Measurements from ENCODE around the gene SNTA1.
"Not testable (repeated sequence)": the region's sequence is repeated elsewhere in the genome, so short reads cannot be mapped to it uniquely, and the experiment has no call there.

Gene SNTA1

DNA sequence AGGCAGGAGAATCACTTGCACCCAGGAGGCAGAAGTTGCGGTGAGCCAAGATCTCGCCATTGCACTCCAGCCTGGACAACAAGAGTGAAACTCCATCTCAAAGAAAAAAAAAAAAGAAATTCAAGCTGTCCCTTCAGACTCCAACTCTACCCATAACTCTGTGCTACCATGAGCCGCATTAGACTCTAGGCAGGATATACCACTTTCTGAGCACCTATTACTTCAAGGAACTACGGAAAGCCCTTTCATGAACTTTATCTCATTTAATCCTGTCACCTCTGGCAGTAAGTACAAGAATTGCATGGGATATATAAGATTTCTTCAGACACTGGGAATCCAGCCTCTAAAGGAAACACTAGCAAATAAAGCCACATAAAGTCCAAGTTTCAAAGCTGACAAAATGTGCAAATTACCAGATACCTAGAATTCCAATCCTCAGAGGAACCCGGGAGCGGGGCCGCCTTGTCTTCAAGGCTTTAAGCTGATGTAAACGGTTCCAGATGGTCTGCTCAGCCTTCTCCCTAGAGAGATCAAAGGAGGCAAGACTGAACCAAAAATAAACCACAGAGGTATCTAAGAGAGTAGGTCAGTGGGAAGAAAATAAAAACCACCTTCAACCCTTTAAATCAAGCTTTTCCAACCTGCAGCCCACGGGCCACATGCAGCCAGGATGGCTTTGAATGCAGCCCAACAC is 51.7 kb downstream of the SNTA1 start:
- Histone ChIP-seq H3K36me3 (ENCODE audit: insufficient read depth, low read length) (peaks cover 7% of the 10 kb centered on the region; the same call in 1 of the 2 replicates), H3K27me3 (ENCODE audit: insufficient read depth, low read length) (no peaks in the 10 kb centered on the region), H3K79me2 (ENCODE audit: control insufficient read depth, insufficient read depth, low read length, unreplicated experiment) (peaks cover 10% of the 10 kb centered on the region), H2AFZ (ENCODE audit: low read length, unreplicated experiment) (no peak overlapping the region), H3K27ac (ENCODE audit: low read depth, low read length) (no peak overlapping the region), H3K4me3 (ENCODE audit: low read depth, low read length) (no peak overlapping the region), H3K4me1 (ENCODE audit: control insufficient read depth, insufficient read depth, low read length, unreplicated experiment) (peaks cover 16% of the 10 kb centered on the region)

GRCh38 chr20:33389326-33389725 is 54.2 kb downstream of the SNTA1 start:
- H2AFZ ChIP-seq (ENCODE audit: low read length, unreplicated experiment); H3K27ac ChIP-seq (ENCODE audit: low read depth, low read length): not testable (repeated sequence)

GRCh38 chr20:33388268-33388667 is 55.3 kb downstream of the SNTA1 start:
- H3K4me1 ChIP-seq (ENCODE audit: control insufficient read depth, insufficient read depth, low read length, unreplicated experiment) = peaks cover 16% of the 10 kb centered on the region
- H3K36me3 ChIP-seq (ENCODE audit: insufficient read depth, low read length) = peaks cover 9% of the 10 kb centered on the region
- no peak overlapping the region for H3K27ac ChIP-seq (ENCODE audit: low read depth, low read length)
- no peak overlapping the region for H2AFZ ChIP-seq (ENCODE audit: low read length, unreplicated experiment)
- H3K79me2 ChIP-seq (ENCODE audit: control insufficient read depth, insufficient read depth, low read length, unreplicated experiment) = no peaks in the 10 kb centered on the region
- H3K27me3 ChIP-seq (ENCODE audit: insufficient read depth, low read length) = no peaks in the 10 kb centered on the region
- no peak overlapping the region for H3K4me3 ChIP-seq (ENCODE audit: low read depth, low read length)

More at GRCh38 chr20:33389326-33389725, 54.2 kb downstream of the SNTA1 start:
- H3K36me3 ChIP-seq (ENCODE audit: insufficient read depth, low read length); H3K27me3 ChIP-seq (ENCODE audit: insufficient read depth, low read length); H3K4me3 ChIP-seq (ENCODE audit: low read depth, low read length); H3K79me2 ChIP-seq (ENCODE audit: control insufficient read depth, insufficient read depth, low read length, unreplicated experiment): not testable (repeated sequence)
- H3K4me1 ChIP-seq (ENCODE audit: control insufficient read depth, insufficient read depth, low read length, unreplicated experiment) = peaks cover 16% of the 10 kb centered on the region

GRCh38 chr20:33387177-33387576 is 56.4 kb downstream of the SNTA1 start:
- Histone ChIP-seq H2AFZ (ENCODE audit: low read length, unreplicated experiment) (no peak overlapping the region), H3K36me3 (ENCODE audit: insufficient read depth, low read length) (peaks cover 6% of the 10 kb centered on the region), H3K79me2 (ENCODE audit: control insufficient read depth, insufficient read depth, low read length, unreplicated experiment) (no peaks in the 10 kb centered on the region), H3K27ac (ENCODE audit: low read depth, low read length) (peak overlapping the region; percentile 30), H3K4me1 (ENCODE audit: control insufficient read depth, insufficient read depth, low read length, unreplicated experiment) (peaks cover 14% of the 10 kb centered on the region), H3K27me3 (ENCODE audit: insufficient read depth, low read length) (no peaks in the 10 kb centered on the region), H3K4me3 (ENCODE audit: low read depth, low read length) (no peak overlapping the region)

DNA sequence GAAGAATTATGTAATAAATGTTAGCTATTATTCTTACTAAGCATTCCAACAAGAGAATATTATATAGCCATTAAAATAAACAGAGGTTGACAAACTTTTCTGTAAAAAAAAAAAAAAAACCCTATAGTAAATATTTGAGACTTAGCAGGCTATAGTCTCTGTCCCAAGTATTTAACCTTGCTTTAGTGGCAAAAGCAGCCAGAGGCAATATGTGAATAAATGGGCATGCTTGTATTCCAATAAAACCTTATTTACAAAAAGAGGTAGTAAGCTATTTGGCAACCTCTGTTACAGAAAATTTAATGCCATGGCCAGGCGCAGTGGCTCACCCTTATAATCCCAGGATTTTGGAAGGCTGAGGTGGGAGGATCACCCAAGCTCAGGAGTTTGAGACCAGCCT is 56.9 kb downstream of the SNTA1 start:
- Histone ChIP-seq H3K79me2 (ENCODE audit: control insufficient read depth, insufficient read depth, low read length, unreplicated experiment) (no peaks in the 10 kb centered on the region), H3K4me1 (ENCODE audit: control insufficient read depth, insufficient read depth, low read length, unreplicated experiment) (peaks cover 9% of the 10 kb centered on the region), H3K4me3 (ENCODE audit: low read depth, low read length) (no peak overlapping the region), H3K27me3 (ENCODE audit: insufficient read depth, low read length) (no peaks in the 10 kb centered on the region), H3K36me3 (ENCODE audit: insufficient read depth, low read length) (peaks cover 6% of the 10 kb centered on the region), H2AFZ (ENCODE audit: low read length, unreplicated experiment) (no peak overlapping the region), H3K27ac (ENCODE audit: low read depth, low read length) (no peak overlapping the region; the same call in 1 of the 2 replicates)

DNA sequence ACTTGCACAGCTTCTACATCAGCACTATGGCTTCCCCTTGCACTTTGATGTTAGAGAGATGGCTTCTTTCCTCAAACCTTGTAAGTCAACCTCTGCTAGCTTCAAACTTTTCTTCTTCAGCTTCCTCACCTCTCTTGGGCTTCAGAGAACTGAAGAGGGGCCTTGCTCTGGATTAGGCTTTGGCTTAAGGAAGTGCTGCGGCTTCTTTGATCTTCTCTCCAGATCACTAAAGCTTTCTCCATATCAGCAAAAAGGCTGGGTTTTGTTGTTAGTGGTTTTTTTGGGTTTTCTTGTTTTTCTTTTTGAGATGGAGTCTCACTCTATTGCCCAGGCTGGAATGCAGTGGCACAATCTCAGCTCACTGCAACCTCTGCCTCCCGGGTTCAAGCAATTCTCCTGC is 66.2 kb downstream of the SNTA1 start:
- H3K36me3 ChIP-seq (ENCODE audit: insufficient read depth, low read length) = peaks cover 13% of the 10 kb centered on the region
- no peaks in the 10 kb centered on the region for H3K79me2 ChIP-seq (ENCODE audit: control insufficient read depth, insufficient read depth, low read length, unreplicated experiment)
- H2AFZ ChIP-seq (ENCODE audit: low read length, unreplicated experiment) = no peak overlapping the region
- H3K27ac ChIP-seq (ENCODE audit: low read depth, low read length) = no peak overlapping the region
- no peaks in the 10 kb centered on the region for H3K27me3 ChIP-seq (ENCODE audit: insufficient read depth, low read length)
- H3K4me3 ChIP-seq (ENCODE audit: low read depth, low read length) = no peak overlapping the region
- peaks cover 20% of the 10 kb centered on the region for H3K4me1 ChIP-seq (ENCODE audit: control insufficient read depth, insufficient read depth, low read length, unreplicated experiment)

- H3K27ac ChIP-seq (ENCODE audit: low read depth, low read length) = peak overlapping the region; percentile 75
- peaks cover 19% of the 10 kb centered on the region for H3K36me3 ChIP-seq (ENCODE audit: insufficient read depth, low read length)
These were observed 69.6 kb downstream of the SNTA1 start for GRCh38 chr20:33373735-33374605.

GRCh38 chr20:33372993-33373441 is 70.5 kb downstream of the SNTA1 start:
- H3K79me2 ChIP-seq (ENCODE audit: control insufficient read depth, insufficient read depth, low read length, unreplicated experiment) = no peaks in the 10 kb centered on the region
- H2AFZ ChIP-seq (ENCODE audit: low read length, unreplicated experiment) = no peak overlapping the region
- peaks cover 16% of the 10 kb centered on the region for H3K36me3 ChIP-seq (ENCODE audit: insufficient read depth, low read length)
- H3K27me3 ChIP-seq (ENCODE audit: insufficient read depth, low read length) = no peaks in the 10 kb centered on the region
- no peak overlapping the region for H3K4me3 ChIP-seq (ENCODE audit: low read depth, low read length)
- peak overlapping the region; percentile 75 for H3K27ac ChIP-seq (ENCODE audit: low read depth, low read length)
- peaks cover 37% of the 10 kb centered on the region for H3K4me1 ChIP-seq (ENCODE audit: control insufficient read depth, insufficient read depth, low read length, unreplicated experiment)

More at GRCh38 chr20:33373735-33374605, 69.6 kb downstream of the SNTA1 start:
- H3K4me3 ChIP-seq (ENCODE audit: low read depth, low read length) = no peak overlapping the region
- no peaks in the 10 kb centered on the region for H3K79me2 ChIP-seq (ENCODE audit: control insufficient read depth, insufficient read depth, low read length, unreplicated experiment)
- peaks cover 37% of the 10 kb centered on the region for H3K4me1 ChIP-seq (ENCODE audit: control insufficient read depth, insufficient read depth, low read length, unreplicated experiment)
- no peak overlapping the region for H2AFZ ChIP-seq (ENCODE audit: low read length, unreplicated experiment)
- no peaks in the 10 kb centered on the region for H3K27me3 ChIP-seq (ENCODE audit: insufficient read depth, low read length)

GRCh38 chr20:33370291-33370690 is 73.3 kb downstream of the SNTA1 start:
- no peaks in the 10 kb centered on the region for H3K27me3 ChIP-seq (ENCODE audit: insufficient read depth, low read length)
- H2AFZ ChIP-seq (ENCODE audit: low read length, unreplicated experiment) = no peak overlapping the region
- H3K36me3 ChIP-seq (ENCODE audit: insufficient read depth, low read length) = peaks cover 26% of the 10 kb centered on the region
- peaks cover 37% of the 10 kb centered on the region for H3K4me1 ChIP-seq (ENCODE audit: control insufficient read depth, insufficient read depth, low read length, unreplicated experiment)
- H3K27ac ChIP-seq (ENCODE audit: low read depth, low read length) = no peak overlapping the region
- no peak overlapping the region for H3K4me3 ChIP-seq (ENCODE audit: low read depth, low read length)
- H3K79me2 ChIP-seq (ENCODE audit: control insufficient read depth, insufficient read depth, low read length, unreplicated experiment) = no peaks in the 10 kb centered on the region

- Histone ChIP-seq H3K27ac (ENCODE audit: low read depth, low read length) (0 out of 2 replicates have a peak overlapping the region, but pooled peaks have one; percentile 3), H3K27me3 (ENCODE audit: insufficient read depth, low read length) (no peaks in the 10 kb centered on the region), H3K36me3 (ENCODE audit: insufficient read depth, low read length) (peaks cover 26% of the 10 kb centered on the region), H3K79me2 (ENCODE audit: control insufficient read depth, insufficient read depth, low read length, unreplicated experiment) (no peaks in the 10 kb centered on the region), H3K4me3 (ENCODE audit: low read depth, low read length) (no peak overlapping the region), H3K4me1 (ENCODE audit: control insufficient read depth, insufficient read depth, low read length, unreplicated experiment) (peaks cover 11% of the 10 kb centered on the region), H2AFZ (ENCODE audit: low read length, unreplicated experiment) (no peak overlapping the region)
These were observed 80.7 kb downstream of the SNTA1 start for GRCh38 chr20:33362898-33363297.

Data from ACC112 (cell line).